HUES64 (cell line): ENCODE data around the gene PHF21B.

Experiments
- H3K27ac ChIP-seq: 2 replicates; pipeline ENCODE4 v1.7.0; 2013; ENCODE audit warnings: low read depth, low read length, inconsistent platforms
- H3K27me3 ChIP-seq: 2 replicates; pipeline ENCODE4 v1.6.1; 2013; ENCODE audit warnings: mild to moderate bottlenecking, low read length; ENCODE audit not compliant: insufficient read depth
- H3K36me3 ChIP-seq: 2 replicates; pipeline ENCODE4 v1.6.1; 2013; ENCODE audit warnings: mild to moderate bottlenecking, low read length; ENCODE audit not compliant: insufficient read depth
- H3K4me1 ChIP-seq: 2 replicates; pipeline ENCODE4 v1.6.1; 2013; ENCODE audit warnings: mild to moderate bottlenecking, low read length, moderate library complexity; ENCODE audit not compliant: insufficient read depth
- H3K4me3 ChIP-seq: 2 replicates; pipeline ENCODE4 v1.5.1; 2013; ENCODE audit warnings: mild to moderate bottlenecking, low read length, moderate library complexity
- H3K9ac ChIP-seq: 2 replicates; pipeline ENCODE4 v1.6.1; 2013; ENCODE audit warnings: mild to moderate bottlenecking, low read depth, low read length
- H3K9me3 ChIP-seq: 2 replicates; pipeline ENCODE4 v1.6.1; 2013; ENCODE audit warnings: low read depth, low read length; ENCODE audit not compliant: insufficient read depth
- WGBS: fragments of 150-250, 120-280 bp; methylation state at CpG from one replicate; pipeline ENCODE4 v1.1.7; 2013; ENCODE audit warnings: missing lambda C conversion rate; 5-methylcytosine and 5-hydroxymethylcytosine counted together

Gene PHF21B

GRCh38 chr22:44990810-44991209 is 19.0 kb downstream of the PHF21B start:
- Histone ChIP-seq H3K27ac (no peak overlapping the region), H3K4me3 (no peak overlapping the region), H3K9me3 (no peaks in the 10 kb centered on the region), H3K27me3 (no peaks in the 10 kb centered on the region), H3K4me1 (no peaks in the 10 kb centered on the region), H3K36me3 (peaks cover 61% of the 10 kb centered on the region), H3K9ac (no peak overlapping the region)
- 90% methylated on average over 15 of the region's 15 CpGs for WGBS

GRCh38 chr22:44990328-44990727 is 19.5 kb downstream of the PHF21B start:
- Histone ChIP-seq H3K4me1 (no peaks in the 10 kb centered on the region), H3K27me3 (no peaks in the 10 kb centered on the region), H3K36me3 (peaks cover 66% of the 10 kb centered on the region), H3K4me3 (no peak overlapping the region), H3K9ac (no peak overlapping the region), H3K27ac (no peak overlapping the region), H3K9me3 (no peaks in the 10 kb centered on the region)
- WGBS, result 92% methylated on average over 13 of the region's 13 CpGs

GRCh38 chr22:44988671-44989070 is 21.1 kb downstream of the PHF21B start:
- Histone ChIP-seq H3K4me1 (no peaks in the 10 kb centered on the region), H3K9ac (no peak overlapping the region), H3K4me3 (no peak overlapping the region), H3K9me3 (no peaks in the 10 kb centered on the region), H3K27ac (no peak overlapping the region), H3K36me3 (peaks cover 71% of the 10 kb centered on the region), H3K27me3 (no peaks in the 10 kb centered on the region)
- 88% methylated on average over 5 of the region's 5 CpGs for WGBS

GRCh38 chr22:44986926-44987325 is 22.9 kb downstream of the PHF21B start:
- peaks cover 67% of the 10 kb centered on the region for H3K36me3 ChIP-seq
- H3K27ac ChIP-seq, result no peak overlapping the region
- no peak overlapping the region for H3K9ac ChIP-seq
- no peak overlapping the region for H3K4me3 ChIP-seq
- no peaks in the 10 kb centered on the region for H3K4me1 ChIP-seq
- H3K27me3 ChIP-seq, result no peaks in the 10 kb centered on the region
- no peaks in the 10 kb centered on the region for H3K9me3 ChIP-seq
- 95% methylated on average over 5 of the region's 5 CpGs for WGBS

- Histone ChIP-seq H3K4me1 (no peaks in the 10 kb centered on the region), H3K9ac (no peak overlapping the region), H3K9me3 (no peaks in the 10 kb centered on the region), H3K36me3 (peaks cover 60% of the 10 kb centered on the region), H3K27me3 (no peaks in the 10 kb centered on the region), H3K4me3 (no peak overlapping the region), H3K27ac (no peak overlapping the region)
- WGBS, result 96% methylated on average over 4 of the region's 4 CpGs
Measured at GRCh38 chr22:44985906-44986527, 23.8 kb downstream of the PHF21B start.

- H3K36me3 ChIP-seq, result peaks cover 49% of the 10 kb centered on the region
Measured at GRCh38 chr22:44983878-44984482, 25.8 kb downstream of the PHF21B start.

GRCh38 chr22:44982445-44982844 is 27.4 kb downstream of the PHF21B start:
- peaks cover 34% of the 10 kb centered on the region for H3K36me3 ChIP-seq
- H3K4me3 ChIP-seq, result no peak overlapping the region
- no peaks in the 10 kb centered on the region for H3K4me1 ChIP-seq
- H3K27ac ChIP-seq, result no peak overlapping the region
- WGBS, result 92% methylated on average over 9 of the region's 9 CpGs
- H3K9ac ChIP-seq, result no peak overlapping the region
- no peaks in the 10 kb centered on the region for H3K27me3 ChIP-seq
- no peaks in the 10 kb centered on the region for H3K9me3 ChIP-seq

More at GRCh38 chr22:44983878-44984482, 25.8 kb downstream of the PHF21B start:
- no peak overlapping the region for H3K4me3 ChIP-seq
- no peak overlapping the region for H3K9ac ChIP-seq
- H3K27ac ChIP-seq, result no peak overlapping the region
- no peaks in the 10 kb centered on the region for H3K27me3 ChIP-seq
- WGBS, result 95% methylated on average over 4 of the region's 4 CpGs
- H3K4me1 ChIP-seq, result no peaks in the 10 kb centered on the region
- no peaks in the 10 kb centered on the region for H3K9me3 ChIP-seq

- WGBS, result 93% methylated on average over 11 of the region's 11 CpGs
- no peak overlapping the region for H3K4me3 ChIP-seq
- H3K4me1 ChIP-seq, result no peaks in the 10 kb centered on the region
- H3K9me3 ChIP-seq, result no peaks in the 10 kb centered on the region
- no peak overlapping the region for H3K27ac ChIP-seq
- H3K9ac ChIP-seq, result no peak overlapping the region
- H3K27me3 ChIP-seq, result no peaks in the 10 kb centered on the region
- H3K36me3 ChIP-seq, result peaks cover 28% of the 10 kb centered on the region
Measured at GRCh38 chr22:44981857-44982256, 27.9 kb downstream of the PHF21B start.

GRCh38 chr22:44979154-44979553 is 30.7 kb downstream of the PHF21B start:
- Histone ChIP-seq H3K27ac (no peak overlapping the region), H3K4me1 (no peaks in the 10 kb centered on the region)
- 81% methylated on average over 6 of the region's 6 CpGs for WGBS

GRCh38 chr22:44975427-44976262 is 34.2 kb downstream of the PHF21B start:
- Histone ChIP-seq H3K36me3 (peaks cover 8% of the 10 kb centered on the region; the same call in 1 of the 2 replicates), H3K9me3 (no peaks in the 10 kb centered on the region), H3K4me3 (no peak overlapping the region), H3K4me1 (peaks cover 7% of the 10 kb centered on the region; the same call in 1 of the 2 replicates), H3K27me3 (no peaks in the 10 kb centered on the region), H3K27ac (no peak overlapping the region), H3K9ac (no peak overlapping the region)
- WGBS, result 52% methylated on average over 22 of the region's 22 CpGs

More at GRCh38 chr22:44979154-44979553, 30.7 kb downstream of the PHF21B start:
- Histone ChIP-seq H3K36me3 (peaks cover 2% of the 10 kb centered on the region), H3K9ac (no peak overlapping the region), H3K9me3 (no peaks in the 10 kb centered on the region), H3K27me3 (no peaks in the 10 kb centered on the region), H3K4me3 (no peak overlapping the region)

- Histone ChIP-seq H3K9ac (no peak overlapping the region), H3K27me3 (no peaks in the 10 kb centered on the region), H3K4me1 (peaks cover 7% of the 10 kb centered on the region; the same call in 1 of the 2 replicates), H3K4me3 (no peak overlapping the region), H3K36me3 (peaks cover 12% of the 10 kb centered on the region; the same call in 1 of the 2 replicates), H3K27ac (no peak overlapping the region), H3K9me3 (no peaks in the 10 kb centered on the region)
- 91% methylated on average over 8 of the region's 9 CpGs for WGBS
Measured at GRCh38 chr22:44974454-44974853, 35.4 kb downstream of the PHF21B start.
